ENCODE results near the gene CLCNKA. TPM values are rescaled to one million over a fixed set of nuclear protein-coding genes. Genes with fewer than 3 reads are reported as not detected.
"Not testable (repeated sequence)": the region's sequence is repeated elsewhere in the genome, so short reads cannot be mapped to it uniquely, and the experiment has no call there.

Gene CLCNKA
- total RNA-seq, 1 experiment from 2014 or later = 1.5 TPM

GRCh38 chr1:16058394-16059120, 36.7 kb downstream of the CLCNKA start:
- H3K36me3 Mint-ChIP-seq; H3K27ac Mint-ChIP-seq; ATAC-seq; H3K9me3 Mint-ChIP-seq; H3K4me3 Mint-ChIP-seq; DNase-seq (ENCODE audit: low spot score); H3K27me3 Mint-ChIP-seq (ENCODE audit: low read depth); POLR2A ChIA-PET: not testable (repeated sequence)
- CTCF ChIA-PET = interaction anchor here (0.6 to 1.4 kb wide), 2 partner anchors 9 to 26 kb away, joined by 4 to 6 read pairs; no protein-coding TSS in a partner anchor
- H3K4me1 Mint-ChIP-seq = peaks cover 11% of the 10 kb centered on the region

- TF ChIP-seq RORB (CRISPR knock-in tag; IDR thresholded peaks at IDR 0.05) = no peak
- TF ChIP-seq FOXK1 (CRISPR knock-in tag; IDR thresholded peaks at IDR 0.05) = no peak
- no peak for TF ChIP-seq ESRRA (CRISPR knock-in tag; IDR thresholded peaks at IDR 0.05; ENCODE audit: borderline replicate concordance)
- no peak for TF ChIP-seq ZNF219 (CRISPR knock-in tag; IDR thresholded peaks at IDR 0.05; ENCODE audit: borderline replicate concordance)
- TF ChIP-seq ELF4 (CRISPR knock-in tag; IDR thresholded peaks at IDR 0.05; ENCODE audit: low read depth) = no peak
- TF ChIP-seq USF1 (CRISPR knock-in tag; IDR thresholded peaks at IDR 0.05) = no peak
- no peak for TF ChIP-seq MLX (CRISPR knock-in tag; IDR thresholded peaks at IDR 0.05)
- TF ChIP-seq ZNF232 (CRISPR knock-in tag; IDR thresholded peaks at IDR 0.05) = no peak
- TF ChIP-seq ZNF425 (CRISPR knock-in tag; conservative IDR thresholded peaks at IDR 0.05) = no peak
- no peak for TF ChIP-seq PRDM15 (CRISPR knock-in tag; IDR thresholded peaks at IDR 0.05)
- no peak for TF ChIP-seq GABPB1 (CRISPR knock-in tag; IDR thresholded peaks at IDR 0.05)
- TF ChIP-seq HMGXB4 (CRISPR knock-in tag; IDR thresholded peaks at IDR 0.05) = no peak
- no peak for TF ChIP-seq CBFB (CRISPR knock-in tag; IDR thresholded peaks at IDR 0.05; ENCODE audit: low read depth)
- no peak for TF ChIP-seq ZNF416 (CRISPR knock-in tag; IDR thresholded peaks at IDR 0.05)
- TF ChIP-seq ATF1 (CRISPR knock-in tag; IDR thresholded peaks at IDR 0.05) = no peak
- no peak for TF ChIP-seq ZNF138 (CRISPR knock-in tag; conservative IDR thresholded peaks at IDR 0.05)
- TF ChIP-seq ZMAT4 (CRISPR knock-in tag; IDR thresholded peaks at IDR 0.05) = no peak
- no peak for TF ChIP-seq NFYB (CRISPR knock-in tag; conservative IDR thresholded peaks at IDR 0.05; ENCODE audit: low read depth)
- TF ChIP-seq ZNF396 (CRISPR knock-in tag; IDR thresholded peaks at IDR 0.05; ENCODE audit: borderline replicate concordance) = no peak
- TF ChIP-seq NR1H2 (CRISPR knock-in tag; IDR thresholded peaks at IDR 0.05) = no peak
- DNase-seq (ENCODE audit: low spot score) (no peak), ATAC-seq (no peak)
- H3K9me3 Mint-ChIP-seq = no peaks in the 10 kb centered on the region
- POLR2A ChIA-PET = no interaction called here
- H3K27ac Mint-ChIP-seq = no peak overlapping the region
- H3K4me3 Mint-ChIP-seq = no peak overlapping the region
- H3K27me3 Mint-ChIP-seq (ENCODE audit: low read depth) = no peaks in the 10 kb centered on the region; the same call in 1 of the 2 replicates
- CTCF ChIA-PET = interaction anchor here (0.5 to 1.9 kb wide), 4 partner anchors 12 to 209 kb away, joined by 3 to 10 read pairs (median 3); partner anchors contain the start of gene FAM131C
- no peaks in the 10 kb centered on the region for H3K36me3 Mint-ChIP-seq
- peaks cover 26% of the 10 kb centered on the region for H3K4me1 Mint-ChIP-seq
Measured at GRCh38 chr1:16061266-16061665, 39.4 kb downstream of the CLCNKA start.

- POLR2A ChIA-PET; H3K9me3 Mint-ChIP-seq; DNase-seq (ENCODE audit: low spot score); H3K27ac Mint-ChIP-seq; ATAC-seq; H3K36me3 Mint-ChIP-seq; H3K4me3 Mint-ChIP-seq; H3K27me3 Mint-ChIP-seq (ENCODE audit: low read depth): not testable (repeated sequence)
- CTCF ChIA-PET = interaction anchor here (1.0 kb wide), 1 partner anchor 126 kb away, joined by 3 read pairs; no protein-coding TSS in a partner anchor
- H3K4me1 Mint-ChIP-seq = peaks cover 25% of the 10 kb centered on the region
Measured at GRCh38 chr1:16061989-16062686, 40.3 kb downstream of the CLCNKA start.
